Measurements from ENCODE around the gene HSPB6.

DNA sequence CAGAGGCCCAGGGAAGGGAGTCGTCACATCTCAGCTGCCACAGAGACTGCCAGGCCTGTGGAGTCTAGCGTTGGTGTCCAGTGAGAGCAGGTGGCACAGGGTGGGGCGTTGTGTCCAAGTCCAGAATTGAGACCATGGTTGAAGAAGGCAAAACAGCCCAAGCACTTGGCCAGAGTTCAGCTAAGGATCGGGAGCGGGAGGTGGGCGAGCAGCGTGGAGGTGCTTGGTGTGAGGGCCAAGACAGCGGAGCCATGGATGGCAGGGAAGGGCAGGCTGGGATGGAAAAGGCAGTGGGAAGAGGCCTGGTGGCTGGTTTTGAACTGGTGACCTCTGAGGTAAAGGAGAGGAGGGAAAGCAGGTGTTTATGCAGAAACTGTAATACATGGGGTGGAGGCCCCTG is 22.6 kb downstream of the HSPB6 start:
- TF ChIP-seq CTCF (IDR thresholded peaks at IDR 0.05): no peak
- no peak for TF ChIP-seq POLR2A (IDR thresholded peaks at IDR 0.05)
- TF ChIP-seq POLR2AphosphoS5 (IDR thresholded peaks at IDR 0.05): no peak

All from transverse colon (tissue), 4 donors.